Type B pancreatic cell (in vitro differentiated cells): Measurements from ENCODE around the gene TP53RK. TPM values are rescaled to one million over a fixed set of nuclear protein-coding genes. Genes with fewer than 3 reads are reported as not detected.
A peak's percentile ranks its signal among the peaks of the same experiment; 100 is the strongest.

Experiments
- DNase-seq: peaks from one replicate; pipeline ENCODE4 v3.0.0; 2021; ENCODE audit warnings: mixed read lengths; ENCODE audit not compliant: unreplicated experiment; ENCODE audit errors: extremely low spot score
- H3K27ac Mint-ChIP-seq: 2 replicates; pipeline ENCODE4 v1.8.0; 2021; ENCODE audit warnings: mild to moderate bottlenecking, mixed read lengths
- H3K27me3 Mint-ChIP-seq: 2 replicates; pipeline ENCODE4 v1.8.0; 2021; ENCODE audit warnings: mixed read lengths
- H3K36me3 Mint-ChIP-seq: 2 replicates; pipeline ENCODE4 v1.8.0; 2021; ENCODE audit warnings: mixed read lengths
- H3K4me1 Mint-ChIP-seq: one replicate; pipeline ENCODE4 v1.8.0; 2021; ENCODE audit warnings: mixed read lengths; ENCODE audit not compliant: unreplicated experiment
- H3K4me3 Mint-ChIP-seq: 2 replicates; pipeline ENCODE4 v1.8.0; 2021; ENCODE audit warnings: mild to moderate bottlenecking, mixed read lengths
- H3K9me3 Mint-ChIP-seq: 2 replicates; pipeline ENCODE4 v1.8.0; 2021; ENCODE audit warnings: mixed read lengths
- long read RNA-seq: library from polyadenylated mRNA; unstranded; transcript quantifications from one replicate; pipeline ENCODE4 v2.0.0, GENCODE V29; 2020
- total RNA-seq: library from RNA; stranded (reverse); gene quantifications from 2 replicates; pipeline ENCODE4 v1.2.1, GENCODE V29; 2021; ENCODE audit warnings: low replicate concordance
- TF ChIP-seq, protein P1 (sequence below): fragments of 200-600 bp; sonication (generic); conservative IDR thresholded peaks from 2 replicates; pipeline ENCODE4 v1.5.0; 2021; ENCODE audit warnings: antibody characterized with exemption, mild to moderate bottlenecking

TP53RK gene
- 11.4 and 13.6 TPM in 2 replicates for total RNA-seq
- long read RNA-seq, transcript TP53RK-202 (2 exons, 3,515 nt): major isoform, 13 of 19 reads
- long read RNA-seq, partial matches to known transcripts: 1 of 19 reads
- long read RNA-seq, other reads (novel, unspliced or antisense): 5 of 19 reads

- peak within 1 kb of the TSS; percentile 93 for H3K4me3 Mint-ChIP-seq
- peak; percentile 96 for DNase-seq
- TF ChIP-seq, protein P1, sequence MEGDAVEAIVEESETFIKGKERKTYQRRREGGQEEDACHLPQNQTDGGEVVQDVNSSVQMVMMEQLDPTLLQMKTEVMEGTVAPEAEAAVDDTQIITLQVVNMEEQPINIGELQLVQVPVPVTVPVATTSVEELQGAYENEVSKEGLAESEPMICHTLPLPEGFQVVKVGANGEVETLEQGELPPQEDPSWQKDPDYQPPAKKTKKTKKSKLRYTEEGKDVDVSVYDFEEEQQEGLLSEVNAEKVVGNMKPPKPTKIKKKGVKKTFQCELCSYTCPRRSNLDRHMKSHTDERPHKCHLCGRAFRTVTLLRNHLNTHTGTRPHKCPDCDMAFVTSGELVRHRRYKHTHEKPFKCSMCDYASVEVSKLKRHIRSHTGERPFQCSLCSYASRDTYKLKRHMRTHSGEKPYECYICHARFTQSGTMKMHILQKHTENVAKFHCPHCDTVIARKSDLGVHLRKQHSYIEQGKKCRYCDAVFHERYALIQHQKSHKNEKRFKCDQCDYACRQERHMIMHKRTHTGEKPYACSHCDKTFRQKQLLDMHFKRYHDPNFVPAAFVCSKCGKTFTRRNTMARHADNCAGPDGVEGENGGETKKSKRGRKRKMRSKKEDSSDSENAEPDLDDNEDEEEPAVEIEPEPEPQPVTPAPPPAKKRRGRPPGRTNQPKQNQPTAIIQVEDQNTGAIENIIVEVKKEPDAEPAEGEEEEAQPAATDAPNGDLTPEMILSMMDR: peak; percentile 70
- peak within 1 kb of the TSS; percentile 95 for H3K27ac Mint-ChIP-seq
- H3K36me3 Mint-ChIP-seq: peaks cover 16% of the 10 kb centered on the region
- peaks cover 5% of the 10 kb centered on the region for H3K4me1 Mint-ChIP-seq
- H3K27me3 Mint-ChIP-seq: no peaks in the 10 kb centered on the region
- no peaks in the 10 kb centered on the region for H3K9me3 Mint-ChIP-seq
Measured at GRCh38 chr20:46689082-46689753, at the start of gene TP53RK. TP53RK (minus strand) TSS chr20:46689444; CDS start chr20:46689414, 30 bp downstream.

DNA sequence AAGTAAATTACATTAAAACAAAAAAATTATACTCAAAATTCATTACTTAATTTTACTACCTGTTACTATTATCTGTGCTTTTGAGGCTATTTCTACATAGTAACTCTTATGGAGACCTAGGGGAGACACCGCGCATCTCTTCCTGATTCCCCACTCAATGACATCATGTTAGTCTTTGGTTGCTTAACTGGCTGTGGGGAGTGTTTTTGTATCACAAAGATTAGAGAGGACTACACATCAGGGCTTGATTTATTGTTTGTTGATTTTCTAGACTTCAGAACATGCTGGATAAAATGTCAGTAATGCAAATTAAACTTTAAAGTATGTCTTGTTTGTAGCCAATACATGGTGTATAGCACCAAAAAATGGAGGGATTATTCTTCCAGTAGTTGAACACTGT is 46.2 kb upstream of the TP53RK start:
- peaks cover 8% of the 10 kb centered on the region for H3K36me3 Mint-ChIP-seq
- peaks cover 5% of the 10 kb centered on the region for H3K27me3 Mint-ChIP-seq
- TF ChIP-seq, protein P1: no peak
- peaks cover 11% of the 10 kb centered on the region for H3K9me3 Mint-ChIP-seq
- DNase-seq: no peak
- peaks cover 5% of the 10 kb centered on the region for H3K4me1 Mint-ChIP-seq
- no peak overlapping the region for H3K4me3 Mint-ChIP-seq
- H3K27ac Mint-ChIP-seq: no peak overlapping the region

- H3K36me3 Mint-ChIP-seq: peaks cover 14% of the 10 kb centered on the region
- no peaks in the 10 kb centered on the region for H3K27me3 Mint-ChIP-seq
- no peaks in the 10 kb centered on the region for H3K4me1 Mint-ChIP-seq
- TF ChIP-seq, protein P1: no peak
- DNase-seq: no peak
- H3K27ac Mint-ChIP-seq: no peak overlapping the region
- no peaks in the 10 kb centered on the region for H3K9me3 Mint-ChIP-seq
- H3K4me3 Mint-ChIP-seq: no peak overlapping the region
Measured at GRCh38 chr20:46731770-46732169, 42.5 kb upstream of the TP53RK start.

GRCh38 chr20:46725186-46726165 is 36.2 kb upstream of the TP53RK start:
- Mint-ChIP-seq H3K27ac (no peak overlapping the region), H3K4me1 (no peaks in the 10 kb centered on the region), H3K4me3 (no peak overlapping the region), H3K27me3 (no peaks in the 10 kb centered on the region), H3K36me3 (peaks cover 12% of the 10 kb centered on the region), H3K9me3 (peaks cover 5% of the 10 kb centered on the region)
- no peak for DNase-seq
- TF ChIP-seq, protein P1: no peak

- TF ChIP-seq, protein P1: no peak
- H3K27me3 Mint-ChIP-seq: no peaks in the 10 kb centered on the region
- H3K4me1 Mint-ChIP-seq: no peaks in the 10 kb centered on the region
- H3K36me3 Mint-ChIP-seq: peaks cover 13% of the 10 kb centered on the region
- no peak overlapping the region for H3K4me3 Mint-ChIP-seq
- no peak for DNase-seq
- H3K27ac Mint-ChIP-seq: no peak overlapping the region
- H3K9me3 Mint-ChIP-seq: peaks cover 7% of the 10 kb centered on the region
Measured at GRCh38 chr20:46724343-46724959, 35.2 kb upstream of the TP53RK start.
